DOHH2 (cell line): ENCODE data around the gene EMP1.

ENCODE experiments used
- H3F3A ChIP-seq: fragments of 200-600 bp; sonication (generic), shearing (Covaris generic); 2 replicates; pipeline ENCODE4 v1.6.0; 2016; ENCODE audit warnings: antibody characterized with exemption, mild to moderate bottlenecking; ENCODE audit not compliant: control insufficient read depth, insufficient read depth
- H3K27ac ChIP-seq: fragments of 200-600 bp; sonication (generic); 2 replicates; pipeline ENCODE4 v1.5.1; 2014; ENCODE audit warnings: low read depth, mild to moderate bottlenecking, low read length, moderate library complexity
- H3K27me3 ChIP-seq: fragments of 200-600 bp; sonication (generic); 2 replicates; pipeline ENCODE4 v1.6.1; 2014; ENCODE audit warnings: mild to moderate bottlenecking, low read length, mixed read lengths; ENCODE audit not compliant: control insufficient read depth
- H3K36me3 ChIP-seq: fragments of 200-600 bp; sonication (generic); 2 replicates; pipeline ENCODE4 v1.6.1; 2014; ENCODE audit warnings: mild to moderate bottlenecking, low read length, moderate library complexity, mixed read lengths; ENCODE audit not compliant: control insufficient read depth
- H3K4me1 ChIP-seq: fragments of 200-600 bp; sonication (generic); 2 replicates; pipeline ENCODE4 v1.6.1; 2014; ENCODE audit warnings: mild to moderate bottlenecking, low read length, mixed read lengths; ENCODE audit not compliant: control insufficient read depth
- H3K4me2 ChIP-seq: fragments of 200-600 bp; sonication (generic); 2 replicates; pipeline ENCODE4 v1.6.0; 2014; ENCODE audit warnings: mild to moderate bottlenecking, low read length, moderate library complexity
- H3K4me3 ChIP-seq: fragments of 200-600 bp; sonication (generic); 2 replicates; pipeline ENCODE4 v1.5.1; 2014; ENCODE audit warnings: mild to moderate bottlenecking, low read length, mixed read lengths
- H3K79me2 ChIP-seq: fragments of 200-600 bp; sonication (generic); 2 replicates; pipeline ENCODE4 v1.6.1; 2014; ENCODE audit warnings: mild to moderate bottlenecking, low read length, mixed read lengths; ENCODE audit not compliant: control insufficient read depth
- H3K9me2 ChIP-seq: fragments of 200-600 bp; sonication (generic); replicated peaks from 2 replicates; pipeline ENCODE4 v1.6.1; 2014; ENCODE audit warnings: mild to moderate bottlenecking, low read length, mixed read lengths; ENCODE audit not compliant: control insufficient read depth
- H3K9me3 ChIP-seq: fragments of 200-600 bp; sonication (generic); 2 replicates; pipeline ENCODE4 v1.6.1; 2014; ENCODE audit warnings: antibody characterized with exemption, low read length, mixed read lengths; ENCODE audit not compliant: control insufficient read depth, insufficient read depth
- H4K20me1 ChIP-seq: fragments of 200-600 bp; sonication (generic); 2 replicates; pipeline ENCODE4 v1.6.0; 2014; ENCODE audit warnings: low read depth, mild to moderate bottlenecking, antibody characterized with exemption, low read length, moderate library complexity; ENCODE audit not compliant: control insufficient read depth, insufficient read depth
- CTCF ChIP-seq: fragments of 200-600 bp; sonication (generic); IDR thresholded peaks from one replicate; pipeline ENCODE4 v1.5.1; 2014; ENCODE audit warnings: antibody characterized with exemption, mild to moderate bottlenecking, low read depth, low read length; ENCODE audit not compliant: poor library complexity, severe bottlenecking
- EZH2phosphoT487 ChIP-seq: fragments of 200-600 bp; sonication (generic); IDR thresholded peaks from 2 replicates; pipeline ENCODE4 v1.6.1; 2017; ENCODE audit warnings: borderline replicate concordance, mild to moderate bottlenecking, antibody characterized with exemption, low read length, moderate library complexity, mixed read lengths

EMP1 gene

GRCh38 chr12:13154027-13154538 is 42.4 kb upstream of the EMP1 start:
- TF ChIP-seq CTCF (no peak), EZH2phosphoT487 (no peak)
- H3K4me2 ChIP-seq: no peak overlapping the region
- no peak overlapping the region for H3K27ac ChIP-seq

GRCh38 chr12:13154831-13155230 is 41.7 kb upstream of the EMP1 start:
- Histone ChIP-seq H3K27ac (no peak overlapping the region), H3K27me3 (peaks cover 4% of the 10 kb centered on the region), H3K4me2 (no peak overlapping the region), H3K36me3 (no peaks in the 10 kb centered on the region), H3K9me3 (no peaks in the 10 kb centered on the region), H4K20me1 (no peaks in the 10 kb centered on the region), H3K4me1 (no peaks in the 10 kb centered on the region), H3K4me3 (no peak overlapping the region), H3K79me2 (no peaks in the 10 kb centered on the region), H3F3A (no peaks in the 10 kb centered on the region), H3K9me2 (no peaks in the 10 kb centered on the region)
- TF ChIP-seq CTCF: no peak
- TF ChIP-seq EZH2phosphoT487: no peak

More at GRCh38 chr12:13154027-13154538, 42.4 kb upstream of the EMP1 start:
- no peaks in the 10 kb centered on the region for H4K20me1 ChIP-seq
- H3K9me3 ChIP-seq: no peaks in the 10 kb centered on the region
- H3K79me2 ChIP-seq: no peaks in the 10 kb centered on the region
- peaks cover 4% of the 10 kb centered on the region for H3K27me3 ChIP-seq
- no peaks in the 10 kb centered on the region for H3K4me1 ChIP-seq
- no peaks in the 10 kb centered on the region for H3F3A ChIP-seq
- no peaks in the 10 kb centered on the region for H3K9me2 ChIP-seq
- H3K4me3 ChIP-seq: no peak overlapping the region
- H3K36me3 ChIP-seq: no peaks in the 10 kb centered on the region

- Histone ChIP-seq H3K9me2 (no peaks in the 10 kb centered on the region), H3K36me3 (no peaks in the 10 kb centered on the region), H3K4me1 (no peaks in the 10 kb centered on the region), H3K79me2 (no peaks in the 10 kb centered on the region), H3K27me3 (peaks cover 4% of the 10 kb centered on the region), H3K27ac (no peak overlapping the region), H3K4me2 (no peak overlapping the region), H3F3A (no peaks in the 10 kb centered on the region), H4K20me1 (no peaks in the 10 kb centered on the region), H3K9me3 (no peaks in the 10 kb centered on the region), H3K4me3 (no peak overlapping the region)
- TF ChIP-seq CTCF (no peak), EZH2phosphoT487 (no peak)
Measured at GRCh38 chr12:13156277-13156676, 40.2 kb upstream of the EMP1 start.
